GM13977 (cell line): ENCODE results near the gene MLLT3.

Source experiments
- DNase-seq: peaks from one replicate; pipeline ENCODE4 v3.0.0; 2012; ENCODE audit warnings: low spot score
- CTCF ChIP-seq: IDR thresholded peaks from 2 replicates; pipeline ENCODE4 v1.5.1; 2012; ENCODE audit warnings: mild to moderate bottlenecking, control low read depth; ENCODE audit not compliant: insufficient read depth; ENCODE audit errors: extremely low read depth, missing control alignments
- in situ Hi-C: fragments of 300-500 bp; cut with MboI; formaldehyde crosslinking; loops from one replicate; pipeline ENCODE4 v1.12.0; 2022; ENCODE audit warnings: low sequenced_read_pairs, low pct_unique_long_range_greater_than_20kb, mixed read lengths, inconsistent platforms; ENCODE audit not compliant: unreplicated experiment

Gene MLLT3

GRCh38 chr9:20322212-20322611, 300.1 kb downstream of the MLLT3 start:
- TF ChIP-seq CTCF = no peak
- in situ Hi-C loops = no loop called here
- DNase-seq = no peak

GRCh38 chr9:20321423-20322082, 300.7 kb downstream of the MLLT3 start:
- DNase-seq = no peak
- TF ChIP-seq CTCF = no peak
- in situ Hi-C loops = no loop called here

GRCh38 chr9:20320921-20321320, 301.4 kb downstream of the MLLT3 start:
- no peak for DNase-seq
- no peak for TF ChIP-seq CTCF
- in situ Hi-C loops = no loop called here

- DNase-seq = no peak
- TF ChIP-seq CTCF = no peak
- in situ Hi-C loops = no loop called here
Measured at GRCh38 chr9:20319641-20320337, 302.5 kb downstream of the MLLT3 start.

- TF ChIP-seq CTCF = no peak
- in situ Hi-C loops = no loop called here
- no peak for DNase-seq
Measured at GRCh38 chr9:20319241-20319640, 303.1 kb downstream of the MLLT3 start.

- TF ChIP-seq CTCF = no peak
Measured at GRCh38 chr9:20317701-20318100, 304.6 kb downstream of the MLLT3 start.

More at GRCh38 chr9:20317701-20318100, 304.6 kb downstream of the MLLT3 start:
- no peak for DNase-seq
- in situ Hi-C loops = no loop called here
